ENCODE data around the gene FLOT1.
A peak's percentile ranks its signal among the peaks of the same experiment; 100 is the strongest.
"Not testable (repeated sequence)": the region's sequence is repeated elsewhere in the genome, so short reads cannot be mapped to it uniquely, and the experiment has no call there.

The FLOT1 gene

GRCh38 chr6:30723159-30723842 is 19.2 kb downstream of the FLOT1 start:
- not testable (repeated sequence) for DNase-seq

GRCh38 chr6:30722280-30723112 is 20.0 kb downstream of the FLOT1 start:
- peak; percentile 85 to 95 (median 88) for DNase-seq

- peak; percentile 59 to 73 (median 72) for DNase-seq
Observed at GRCh38 chr6:30722025-30722279, 20.5 kb downstream of the FLOT1 start.

GRCh38 chr6:30721198-30722024 is 21.1 kb downstream of the FLOT1 start:
- peak; percentile 98 to 100 (median 98) for DNase-seq

- peak; percentile 60 to 82 (median 76) for DNase-seq
Observed at GRCh38 chr6:30720738-30721197, 21.7 kb downstream of the FLOT1 start.

GRCh38 chr6:30719791-30720737 is 22.4 kb downstream of the FLOT1 start, which contains the start of gene TUBB:
Gene TUBB, plus strand, starts transcription at chr6:30720352. Its CDS starts 155 bp downstream, at chr6:30720507.
- DNase-seq = peak; percentile 98 to 99 (median 99)

- no peak for DNase-seq
Observed at GRCh38 chr6:30719356-30719755, 23.1 kb downstream of the FLOT1 start.

GRCh38 chr6:30717845-30718720 is 24.4 kb downstream of the FLOT1 start:
- DNase-seq = not testable (repeated sequence)

- DNase-seq = peak; percentile 99 to 100 (median 100)
Observed at GRCh38 chr6:30717129-30717844, 25.2 kb downstream of the FLOT1 start, which contains the start of gene MDC1. Gene MDC1, minus strand, starts transcription at chr6:30717281. Its CDS starts 2,106 bp downstream, at chr6:30715175.

GRCh38 chr6:30716879-30717128 is 25.7 kb downstream of the FLOT1 start:
- DNase-seq = no peak

GRCh38 chr6:30714263-30714662 is 28.2 kb downstream of the FLOT1 start:
- DNase-seq = no peak

GRCh38 chr6:30712441-30712945 is 30.0 kb downstream of the FLOT1 start:
- no peak for DNase-seq

GRCh38 chr6:30711758-30712380 is 30.6 kb downstream of the FLOT1 start:
- DNase-seq = no peak

GRCh38 chr6:30709101-30709868 is 33.2 kb downstream of the FLOT1 start:
- DNase-seq = no peak

GRCh38 chr6:30707281-30707850 is 35.1 kb downstream of the FLOT1 start:
- no peak for DNase-seq

GRCh38 chr6:30705620-30706019 is 36.9 kb downstream of the FLOT1 start:
- DNase-seq = no peak

GRCh38 chr6:30703821-30704220 is 38.7 kb downstream of the FLOT1 start:
- peak in 1 of 4 experiments; percentile 45 for DNase-seq

GRCh38 chr6:30703011-30703410 is 39.5 kb downstream of the FLOT1 start:
- DNase-seq = no peak

Measured in suppressor macrophage (primary cell).